Skin of body (tissue), 2 donors: ENCODE results near the gene TBC1D2B. TPM values are rescaled to one million over a fixed set of nuclear protein-coding genes. Genes with fewer than 3 reads are reported as not detected.

Experiments
- DNase-seq: peaks from one replicate; lab custom pipeline; 2025; lab: John Stamatoyannopoulos, UW
- total RNA-seq: library from RNA; depleted of rRNA; stranded (reverse); fragments of >200 nt; gene quantifications from one replicate; pipeline ENCODE4 v1.2.3, GENCODE V29; 2014

Gene TBC1D2B
- total RNA-seq, 1 donor from 2014 or later = 67.1 TPM

GRCh38 chr15:78072080-78072892 is 5.2 kb downstream of the TBC1D2B start:
- peak; percentile 69 for DNase-seq

DNA sequence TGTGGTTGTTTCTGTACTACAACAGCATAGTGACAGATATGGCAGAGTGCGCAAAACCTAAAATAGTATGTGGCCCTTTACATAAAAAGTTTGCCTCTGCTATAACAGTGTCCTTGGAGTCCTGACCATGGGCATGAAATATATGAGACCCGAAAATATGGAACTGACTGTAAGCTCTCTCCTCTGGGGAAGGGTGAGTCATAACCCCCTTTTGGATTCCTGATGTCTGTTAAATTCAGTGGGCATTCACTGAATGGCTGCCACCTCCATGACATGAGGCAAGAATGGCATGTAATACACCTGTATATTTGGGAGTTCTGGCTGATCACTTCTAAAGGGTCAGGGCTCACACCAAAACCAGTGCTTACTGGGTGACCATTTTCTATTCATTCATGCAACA is 6.1 kb downstream of the TBC1D2B start:
- DNase-seq = no peak

- DNase-seq = no peak
These were observed 7.3 kb downstream of the TBC1D2B start for GRCh38 chr15:78070049-78070700.

GRCh38 chr15:78069462-78070029 is 8.0 kb downstream of the TBC1D2B start:
- no peak for DNase-seq

- no peak for DNase-seq
These were observed 8.5 kb downstream of the TBC1D2B start for GRCh38 chr15:78069052-78069414.

GRCh38 chr15:78067328-78068228 is 9.9 kb downstream of the TBC1D2B start:
- DNase-seq = peak; percentile 79

DNA sequence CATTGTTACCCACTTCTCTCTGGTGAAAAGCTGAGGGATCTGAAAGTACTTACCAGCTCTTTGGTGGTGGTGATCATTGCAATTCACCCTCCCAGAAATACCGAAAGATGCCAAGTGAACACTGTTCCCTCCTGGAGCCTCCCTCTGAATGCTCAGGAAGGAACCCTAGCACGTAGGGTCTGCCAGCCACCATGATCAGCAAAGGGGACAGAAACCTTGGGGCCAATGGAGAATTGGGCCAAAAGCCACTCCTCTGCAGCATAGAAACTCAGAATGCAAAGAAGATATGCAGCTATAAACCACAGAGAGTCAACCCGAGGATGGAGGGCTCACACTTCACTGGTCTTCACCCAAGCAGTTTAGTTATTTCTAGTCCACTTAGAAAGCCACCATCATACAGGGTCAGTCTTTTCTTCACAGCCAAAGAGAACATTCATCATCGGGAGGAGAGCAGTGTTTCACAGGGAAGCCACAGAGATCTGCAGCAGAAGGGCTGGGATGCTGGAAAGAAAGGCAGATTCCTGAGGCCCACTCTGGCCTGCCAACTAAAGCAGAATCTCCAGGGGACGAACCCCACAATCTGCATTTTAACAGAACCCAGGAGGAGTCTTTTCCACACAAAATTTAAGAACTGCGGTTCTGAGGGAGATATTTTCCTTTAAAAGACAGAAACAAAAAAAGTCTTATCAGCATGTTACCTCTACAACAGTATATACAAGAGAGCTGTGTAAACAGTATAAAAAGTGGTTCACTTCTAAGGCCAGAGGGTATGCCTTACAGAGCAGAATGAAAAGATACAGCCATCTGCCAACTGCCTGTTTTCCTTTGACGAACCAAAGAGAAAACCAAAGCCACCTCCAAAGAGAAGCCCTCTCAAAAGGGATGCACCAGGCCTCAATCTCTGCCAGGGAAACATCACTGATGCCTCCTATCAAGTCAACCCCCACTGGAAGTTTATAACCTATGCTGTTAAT is 11.3 kb downstream of the TBC1D2B start:
- no peak for DNase-seq

GRCh38 chr15:78065284-78065872 is 12.1 kb downstream of the TBC1D2B start:
- DNase-seq = no peak

GRCh38 chr15:78064544-78064943 is 13.0 kb downstream of the TBC1D2B start:
- DNase-seq = peak; percentile 88

DNA sequence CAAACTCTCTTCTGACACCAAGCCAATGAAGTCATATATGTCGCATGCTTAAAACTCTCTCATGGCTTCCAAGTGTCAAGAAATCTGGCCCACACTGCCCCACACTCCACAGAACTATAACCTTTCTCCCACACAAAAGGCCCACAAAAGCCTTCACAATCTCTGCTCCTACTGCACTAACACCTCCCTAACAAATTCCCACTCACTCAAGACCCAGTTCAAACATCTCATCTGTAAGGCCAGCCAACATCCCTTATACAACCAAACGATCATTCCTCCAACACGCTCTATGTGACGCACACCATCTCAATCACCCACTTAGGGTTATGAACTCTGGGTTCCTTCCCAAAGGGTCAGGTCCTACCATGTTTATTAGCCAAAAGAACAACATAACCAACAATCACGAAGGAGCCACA is 13.5 kb downstream of the TBC1D2B start:
- peak; percentile 65 for DNase-seq

DNA sequence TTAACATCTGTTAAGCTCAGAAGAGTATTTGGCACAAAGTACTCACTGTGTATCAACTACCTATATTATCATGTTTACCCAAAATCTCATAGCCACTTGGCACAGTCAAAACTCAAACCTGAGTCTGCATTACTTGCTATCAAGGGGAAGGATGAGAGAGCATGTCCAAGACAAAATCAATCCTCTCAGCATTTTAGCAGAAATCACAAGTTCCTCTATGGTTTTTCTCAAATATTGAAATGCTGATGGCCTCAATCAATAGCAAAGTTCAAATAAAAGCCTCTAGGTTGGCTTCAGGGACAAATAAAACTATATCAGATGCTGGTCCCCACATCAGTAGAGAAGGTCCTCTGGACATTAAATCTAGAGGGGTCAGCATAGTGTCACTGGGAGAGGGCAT is 14.3 kb downstream of the TBC1D2B start:
- no peak for DNase-seq

GRCh38 chr15:78061963-78062427 is 15.5 kb downstream of the TBC1D2B start:
- DNase-seq = peak; percentile 50

DNA sequence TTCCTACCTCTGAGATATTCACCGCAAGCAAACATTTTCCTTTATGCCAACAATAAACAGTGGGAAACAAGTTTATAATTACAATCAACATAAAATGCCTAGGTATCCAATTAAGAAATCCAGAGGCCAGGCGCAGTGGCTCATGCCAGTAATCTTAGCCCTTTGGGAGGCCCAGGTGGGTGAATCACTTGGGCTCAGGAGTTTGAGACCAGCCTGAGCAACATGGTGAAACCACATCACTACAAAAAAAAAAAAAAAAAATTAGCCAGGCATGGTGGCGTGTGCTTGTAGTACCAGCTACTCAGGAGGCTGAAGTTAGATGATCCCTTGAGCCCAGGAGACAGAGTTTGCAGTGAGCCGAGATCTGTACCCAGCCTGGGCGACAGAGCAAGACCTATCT is 17.3 kb downstream of the TBC1D2B start:
- no peak for DNase-seq

DNA sequence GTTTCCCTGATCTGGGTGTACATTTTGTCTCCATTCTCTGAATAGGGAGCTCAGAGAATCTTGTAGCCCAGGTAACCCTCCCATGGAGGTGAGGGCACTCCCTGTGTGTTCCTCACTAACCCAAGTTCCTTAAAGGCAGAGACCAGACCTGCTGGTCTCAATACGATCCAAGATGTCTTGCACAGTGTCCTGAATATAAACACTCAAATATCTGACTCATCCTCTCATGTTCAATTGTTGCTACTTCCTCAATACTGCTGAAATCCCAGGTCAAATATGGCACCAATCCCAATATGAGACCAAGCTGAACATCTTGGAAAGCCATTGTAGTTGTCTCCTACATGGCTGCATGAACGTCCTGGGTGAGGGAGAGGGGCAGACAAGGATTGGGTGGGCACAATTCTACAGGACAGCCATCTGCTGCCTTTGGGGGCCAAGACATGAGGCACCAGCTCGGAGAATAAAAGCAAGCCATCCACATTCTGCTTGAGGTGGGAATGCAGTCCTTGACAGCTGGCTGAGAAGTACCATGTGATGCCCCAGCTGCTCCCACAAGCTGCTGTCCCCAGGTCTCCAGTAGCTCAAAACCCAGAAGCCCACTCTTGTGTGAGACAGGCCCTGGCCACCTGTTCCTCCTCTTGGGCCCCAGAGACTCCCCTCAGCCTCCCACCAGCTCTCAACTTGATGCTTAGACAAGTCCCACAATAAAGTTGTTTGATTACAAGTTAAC is 18.2 kb downstream of the TBC1D2B start:
- no peak for DNase-seq

- DNase-seq = no peak
These were observed 19.0 kb downstream of the TBC1D2B start for GRCh38 chr15:78058401-78058935.

DNA sequence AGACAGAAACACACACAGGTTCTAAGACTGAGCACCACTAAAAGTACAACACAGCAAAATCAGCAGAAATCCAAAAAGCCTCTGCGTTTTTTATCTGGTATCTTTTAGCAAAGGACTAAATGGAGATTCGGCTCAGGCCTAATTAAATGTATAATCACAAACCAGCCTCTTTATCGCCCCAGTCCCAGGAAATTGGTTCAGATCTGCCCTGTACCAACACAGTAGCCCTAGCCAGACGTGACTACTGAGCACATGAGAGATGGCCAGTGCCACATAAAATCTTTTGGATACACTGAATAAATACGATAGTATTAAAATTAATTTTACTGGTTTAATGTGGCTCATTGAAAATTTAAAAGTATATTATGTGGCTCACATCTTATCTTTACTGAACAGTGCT is 19.7 kb downstream of the TBC1D2B start:
- no peak for DNase-seq

DNA sequence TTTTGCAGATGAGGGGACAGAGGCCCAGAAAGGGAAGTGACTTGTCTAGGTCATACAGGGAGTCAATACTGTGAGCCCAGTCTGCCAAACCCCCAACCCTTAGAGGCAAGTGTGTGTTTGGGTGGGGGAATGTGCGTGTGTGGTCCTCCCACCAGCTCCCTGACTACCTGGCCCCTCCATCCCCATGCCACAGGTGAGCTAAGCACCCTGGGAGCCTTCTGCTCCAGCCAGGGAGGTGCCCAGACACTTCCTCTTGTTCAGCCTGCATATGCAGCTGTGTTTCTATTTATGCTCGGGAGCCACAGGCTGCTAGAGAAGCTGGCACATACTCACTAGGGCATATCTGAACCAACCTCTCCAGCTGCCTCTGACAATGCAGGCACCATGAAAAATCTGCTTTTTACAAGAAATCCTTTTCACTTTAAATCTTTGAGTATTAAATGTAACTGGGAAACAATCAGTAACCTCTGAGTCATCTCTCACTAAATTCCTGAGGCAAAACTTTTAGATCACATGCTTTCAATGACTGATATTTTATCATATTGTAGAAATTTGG is 20.7 kb downstream of the TBC1D2B start:
- DNase-seq = no peak

GRCh38 chr15:78055919-78056713 is 21.4 kb downstream of the TBC1D2B start:
- DNase-seq = no peak
